Measurements from ENCODE around the gene GPR31. TPM values are rescaled to one million over a fixed set of nuclear protein-coding genes. Genes with fewer than 3 reads are reported as not detected.

GPR31 gene
- total RNA-seq, 1 experiment from 2014 or later: not detected

DNA sequence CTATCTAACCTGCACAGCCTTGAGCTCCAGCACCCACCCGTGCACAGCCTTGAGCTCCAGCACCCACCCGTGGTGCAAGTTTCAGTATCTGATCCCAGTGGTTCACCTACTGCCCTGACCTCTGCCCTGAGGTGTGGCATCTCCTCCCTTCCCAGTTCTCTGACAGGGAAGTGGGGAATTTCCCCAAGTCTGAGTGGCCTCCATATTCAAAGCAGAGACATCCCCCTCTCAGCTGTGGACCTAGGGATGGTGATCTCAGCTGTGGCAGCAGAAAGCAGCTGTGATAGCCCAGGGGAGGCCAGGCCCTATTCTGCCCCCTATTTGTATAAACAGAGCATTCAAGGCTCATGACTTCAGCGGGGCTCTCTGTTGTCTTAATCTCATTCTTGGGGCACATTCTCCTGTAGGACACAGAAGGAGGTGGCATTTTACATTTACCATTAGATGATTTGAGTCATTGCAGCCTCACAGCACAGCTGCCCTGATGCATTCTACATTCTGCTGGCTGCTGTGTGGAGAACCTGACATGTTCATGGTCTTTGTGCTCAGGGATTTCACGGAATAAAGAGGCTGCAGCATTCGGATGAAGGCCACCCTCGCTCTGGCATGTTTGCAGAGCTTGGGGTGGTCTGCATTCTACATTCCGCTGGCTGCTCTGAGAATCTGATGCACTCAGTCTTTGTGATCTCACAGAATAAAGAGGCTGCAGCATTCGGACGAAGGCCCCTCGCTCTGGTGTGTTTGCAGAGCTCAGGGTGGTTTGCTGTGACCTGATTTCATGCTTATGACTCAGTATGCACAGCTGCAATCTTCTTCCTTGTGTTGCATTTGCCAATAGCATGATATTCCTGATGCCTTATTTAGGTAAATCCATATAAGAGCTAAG, 16.9 kb downstream of the GPR31 start:
- no peak for ATAC-seq
- intact Hi-C loops (cut with micrococcal nuclease): loop anchor here (5.0 kb wide), 1 partner anchor 354 kb away; no protein-coding TSS in a partner anchor
- CTCF ChIA-PET: no interaction called here

DNA sequence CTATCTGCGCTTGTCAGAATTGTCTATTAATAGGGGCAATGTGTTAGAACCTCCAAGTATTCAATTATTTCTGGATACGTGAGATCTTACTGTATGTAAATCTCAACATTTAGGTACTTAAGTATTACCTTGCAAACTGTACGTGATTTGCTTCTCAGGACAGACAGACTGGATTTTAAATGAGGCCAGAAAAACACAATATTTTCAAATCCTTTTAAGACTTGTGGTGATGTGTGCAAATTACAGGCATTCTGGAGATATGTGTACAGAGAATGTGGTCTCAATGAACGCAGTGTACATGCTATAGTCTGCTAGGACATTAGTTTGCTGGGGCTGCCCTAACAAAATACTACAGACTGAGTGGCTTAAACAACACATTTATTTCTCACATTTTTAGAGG, 18.0 kb downstream of the GPR31 start:
- no peaks in the 10 kb centered on the region for H3K4me1 ChIP-seq (ENCODE audit: insufficient read depth, low read length)
- no TSS peak for BruUV-seq (replicated peaks)
- no peaks in the 10 kb centered on the region for H3K9me3 ChIP-seq (ENCODE audit: low read length)
- DNase-seq (no peak), ATAC-seq (no peak)
- H2AFZ ChIP-seq (ENCODE audit: low read length): no peak overlapping the region
- intact Hi-C loops (cut with micrococcal nuclease): loop anchor here (5.0 kb wide), 1 partner anchor 352 kb away; no protein-coding TSS in a partner anchor
- H3K9ac ChIP-seq (ENCODE audit: low read length): no peak overlapping the region
- no peaks in the 10 kb centered on the region for H3K9me2 ChIP-seq (replicated peaks; ENCODE audit: low read length)
- peaks cover 52% of the 10 kb centered on the region for H3K27me3 ChIP-seq (ENCODE audit: low read length)
- H3K36me3 ChIP-seq (ENCODE audit: low read depth, low read length): no peaks in the 10 kb centered on the region
- no peak overlapping the region for H3K4me3 ChIP-seq (ENCODE audit: low read length)
- no peak overlapping the region for H3K27ac ChIP-seq (ENCODE audit: low read length)
- ChIA-PET POLR2A (ENCODE audit: unreplicated experiment) (no interaction called here), CTCF (no interaction called here)
- TF ChIP-seq, protein P1, sequence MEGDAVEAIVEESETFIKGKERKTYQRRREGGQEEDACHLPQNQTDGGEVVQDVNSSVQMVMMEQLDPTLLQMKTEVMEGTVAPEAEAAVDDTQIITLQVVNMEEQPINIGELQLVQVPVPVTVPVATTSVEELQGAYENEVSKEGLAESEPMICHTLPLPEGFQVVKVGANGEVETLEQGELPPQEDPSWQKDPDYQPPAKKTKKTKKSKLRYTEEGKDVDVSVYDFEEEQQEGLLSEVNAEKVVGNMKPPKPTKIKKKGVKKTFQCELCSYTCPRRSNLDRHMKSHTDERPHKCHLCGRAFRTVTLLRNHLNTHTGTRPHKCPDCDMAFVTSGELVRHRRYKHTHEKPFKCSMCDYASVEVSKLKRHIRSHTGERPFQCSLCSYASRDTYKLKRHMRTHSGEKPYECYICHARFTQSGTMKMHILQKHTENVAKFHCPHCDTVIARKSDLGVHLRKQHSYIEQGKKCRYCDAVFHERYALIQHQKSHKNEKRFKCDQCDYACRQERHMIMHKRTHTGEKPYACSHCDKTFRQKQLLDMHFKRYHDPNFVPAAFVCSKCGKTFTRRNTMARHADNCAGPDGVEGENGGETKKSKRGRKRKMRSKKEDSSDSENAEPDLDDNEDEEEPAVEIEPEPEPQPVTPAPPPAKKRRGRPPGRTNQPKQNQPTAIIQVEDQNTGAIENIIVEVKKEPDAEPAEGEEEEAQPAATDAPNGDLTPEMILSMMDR (conservative IDR thresholded peaks at IDR 0.05; ENCODE audit: low read depth, low read length): no peak
- TF ChIP-seq EZH2phosphoT487 (IDR thresholded peaks at IDR 0.05; ENCODE audit: borderline replicate concordance, low read length) (no peak), EZH2 (IDR thresholded peaks at IDR 0.05; ENCODE audit: low read length, unreplicated experiment) (no peak)
- H3K79me2 ChIP-seq (ENCODE audit: low read length): no peaks in the 10 kb centered on the region
- H4K20me1 ChIP-seq (ENCODE audit: low read length): no peaks in the 10 kb centered on the region
- H3F3A ChIP-seq (ENCODE audit: low read length, unreplicated experiment): no peaks in the 10 kb centered on the region
- H3K4me2 ChIP-seq (ENCODE audit: low read length): no peak overlapping the region

More for the DNA sequence above, 16.9 kb downstream of the GPR31 start:
- Histone ChIP-seq H3K27me3 (ENCODE audit: low read length) (peaks cover 47% of the 10 kb centered on the region), H3K4me3 (ENCODE audit: low read length) (no peak overlapping the region), H4K20me1 (ENCODE audit: low read length) (no peaks in the 10 kb centered on the region), H3F3A (ENCODE audit: low read length, unreplicated experiment) (no peaks in the 10 kb centered on the region), H3K27ac (ENCODE audit: low read length) (no peak overlapping the region), H3K9ac (ENCODE audit: low read length) (no peak overlapping the region), H3K79me2 (ENCODE audit: low read length) (no peaks in the 10 kb centered on the region), H3K4me2 (ENCODE audit: low read length) (no peak overlapping the region), H3K36me3 (ENCODE audit: low read depth, low read length) (no peaks in the 10 kb centered on the region), H2AFZ (ENCODE audit: low read length) (no peak overlapping the region), H3K4me1 (ENCODE audit: insufficient read depth, low read length) (no peaks in the 10 kb centered on the region), H3K9me3 (ENCODE audit: low read length) (no peaks in the 10 kb centered on the region), H3K9me2 (replicated peaks; ENCODE audit: low read length) (no peaks in the 10 kb centered on the region)
- POLR2A ChIA-PET (ENCODE audit: unreplicated experiment): no interaction called here
- no peak for TF ChIP-seq EZH2phosphoT487 (IDR thresholded peaks at IDR 0.05; ENCODE audit: borderline replicate concordance, low read length)
- no peak for TF ChIP-seq EZH2 (IDR thresholded peaks at IDR 0.05; ENCODE audit: low read length, unreplicated experiment)
- TF ChIP-seq, protein P1 (conservative IDR thresholded peaks at IDR 0.05; ENCODE audit: low read depth, low read length): no peak
- no peak for DNase-seq
- BruUV-seq (replicated peaks): no TSS peak

DNA sequence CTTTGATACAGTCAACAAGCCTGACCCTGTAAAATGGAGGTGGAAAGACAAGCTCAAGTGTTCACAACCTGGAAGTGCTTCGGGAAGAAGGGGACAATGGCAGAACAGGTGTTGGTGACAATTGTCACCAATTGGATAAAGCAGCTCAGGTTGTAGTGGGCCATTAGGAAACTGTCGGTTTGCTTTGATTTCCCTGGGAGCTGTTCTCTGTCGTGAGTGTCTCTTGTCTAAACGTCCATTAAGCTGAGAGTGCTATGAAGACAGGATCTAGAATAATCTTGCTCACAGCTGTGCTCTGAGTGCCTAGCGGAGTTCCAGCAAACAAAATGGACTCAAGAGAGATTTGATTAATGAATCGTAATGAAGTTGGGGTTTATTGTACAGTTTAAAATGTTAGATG, 19.9 kb downstream of the GPR31 start:
- Histone ChIP-seq H3F3A (ENCODE audit: low read length, unreplicated experiment) (no peaks in the 10 kb centered on the region), H3K79me2 (ENCODE audit: low read length) (no peaks in the 10 kb centered on the region), H3K9me3 (ENCODE audit: low read length) (no peaks in the 10 kb centered on the region), H3K36me3 (ENCODE audit: low read depth, low read length) (no peaks in the 10 kb centered on the region), H3K4me1 (ENCODE audit: insufficient read depth, low read length) (no peaks in the 10 kb centered on the region), H4K20me1 (ENCODE audit: low read length) (no peaks in the 10 kb centered on the region), H2AFZ (ENCODE audit: low read length) (no peak overlapping the region), H3K27me3 (ENCODE audit: low read length) (peaks cover 52% of the 10 kb centered on the region), H3K27ac (ENCODE audit: low read length) (no peak overlapping the region), H3K4me2 (ENCODE audit: low read length) (no peak overlapping the region), H3K4me3 (ENCODE audit: low read length) (no peak overlapping the region), H3K9me2 (replicated peaks; ENCODE audit: low read length) (no peaks in the 10 kb centered on the region), H3K9ac (ENCODE audit: low read length) (no peak overlapping the region)
- ChIA-PET POLR2A (ENCODE audit: unreplicated experiment) (no interaction called here), CTCF (no interaction called here)
- TF ChIP-seq, protein P1 (conservative IDR thresholded peaks at IDR 0.05; ENCODE audit: low read depth, low read length): no peak
- TF ChIP-seq EZH2 (IDR thresholded peaks at IDR 0.05; ENCODE audit: low read length, unreplicated experiment) (no peak), EZH2phosphoT487 (IDR thresholded peaks at IDR 0.05; ENCODE audit: borderline replicate concordance, low read length) (no peak)
- intact Hi-C loops (cut with micrococcal nuclease): no loop called here
- BruUV-seq (replicated peaks): no TSS peak
- no peak for ATAC-seq
- no peak for DNase-seq
